HCT116 (cell line): ENCODE data around the gene BCO1.

Experiments used
- EGR1 ChIP-seq: IDR thresholded peaks from 2 replicates; pipeline ENCODE4 v1.6.1; 2012; ENCODE audit warnings: low read depth
- EZH2 ChIP-seq: fragments of 200-600 bp; sonication (generic); IDR thresholded peaks from 2 replicates; pipeline ENCODE4 v1.6.1; 2017; ENCODE audit warnings: antibody characterized with exemption, mixed run types
- EZH2phosphoT487 ChIP-seq: fragments of 200-600 bp; IDR thresholded peaks from 2 replicates; pipeline ENCODE4 v1.6.1; 2018; ENCODE audit warnings: antibody characterized with exemption, borderline replicate concordance
- JUND ChIP-seq: IDR thresholded peaks from 2 replicates; pipeline ENCODE4 v1.6.1; 2012
- POLR2A ChIP-seq: IDR thresholded peaks from 2 replicates; pipeline ENCODE4 v1.7.0; 2011; ENCODE audit warnings: borderline replicate concordance; ENCODE audit not compliant: insufficient read depth, insufficient read length; ENCODE audit errors: extremely low read depth
- POLR2AphosphoS5 ChIP-seq: IDR thresholded peaks from 2 replicates; pipeline ENCODE4 v1.6.1; 2011; ENCODE audit warnings: mild to moderate bottlenecking, low read depth, low read length, moderate library complexity
- RAD21 ChIP-seq: IDR thresholded peaks from 2 replicates; pipeline ENCODE4 v1.6.1; 2012; ENCODE audit warnings: low read depth, mild to moderate bottlenecking
- SIN3A ChIP-seq: IDR thresholded peaks from 2 replicates; pipeline ENCODE4 v1.6.1; 2012; ENCODE audit warnings: low read depth
- SRF ChIP-seq: IDR thresholded peaks from 2 replicates; pipeline ENCODE4 v1.6.1; 2012; ENCODE audit warnings: low read depth
- TF ChIP-seq, protein P1 (sequence below): IDR thresholded peaks from 2 replicates; pipeline ENCODE4 v1.6.1; 2012
- TF ChIP-seq, protein P2 (sequence below), 3 experiments: fragments of 200-600 bp in 1 of 3; sonication (generic) in 1 of 3; IDR thresholded peaks in 2 of 3; conservative IDR thresholded peaks in 1 of 3; 2 replicates each; pipeline ENCODE4 v1.5.1; 2012 to 2017; ENCODE audit warnings: low read depth in 2 of 3, low read length in 2 of 3, antibody characterized with exemption in 1 of 3, borderline replicate concordance in 1 of 3, control low read depth in 1 of 3, mild to moderate bottlenecking in 1 of 3, mixed read lengths in 1 of 3, mixed run types in 1 of 3, moderate library complexity in 1 of 3; ENCODE audit not compliant: insufficient read depth in 1 of 3

DNA sequence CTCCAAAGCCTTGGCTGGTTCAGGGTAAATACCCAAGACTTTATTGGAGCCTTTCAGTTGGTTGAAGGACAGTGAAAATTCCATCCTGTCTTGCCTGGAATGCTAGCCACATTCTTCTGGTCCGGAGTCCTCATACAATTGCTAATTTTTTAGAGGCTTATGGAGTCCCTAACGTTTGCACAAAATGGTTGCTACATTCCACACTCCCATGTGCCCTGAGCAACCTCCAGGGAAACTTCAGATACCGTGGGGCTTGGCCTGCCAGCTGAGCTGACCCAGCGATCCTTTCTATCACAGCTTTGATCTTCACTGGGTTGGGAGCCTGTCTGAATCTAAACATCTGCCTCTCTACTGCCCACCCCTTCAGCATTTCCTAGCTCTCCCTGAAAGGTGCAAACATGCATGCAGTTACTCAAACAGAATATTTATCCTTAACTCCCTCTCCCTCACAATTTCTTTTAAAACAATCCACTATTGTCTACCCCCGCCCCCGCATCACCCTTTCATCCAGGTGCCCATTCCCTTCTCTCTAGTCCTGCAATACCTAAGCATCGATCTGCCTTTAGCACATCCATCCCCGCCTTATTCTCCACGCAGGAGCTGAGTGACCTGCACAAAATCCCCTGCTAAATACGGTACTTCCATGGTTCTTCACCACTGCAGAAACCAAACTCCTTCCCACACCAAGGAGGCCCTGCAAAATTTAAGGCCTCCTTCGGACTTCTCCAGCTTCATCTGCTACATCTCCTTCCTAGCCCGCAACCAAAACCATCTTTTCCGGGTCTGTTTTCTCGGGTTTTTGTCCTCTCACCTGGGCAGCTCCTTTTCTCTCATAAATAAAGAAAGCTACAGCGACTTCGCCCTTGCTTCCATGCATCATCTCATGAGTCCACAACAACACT lies 75.5 kb downstream of the BCO1 start:
- TF ChIP-seq, protein P1, sequence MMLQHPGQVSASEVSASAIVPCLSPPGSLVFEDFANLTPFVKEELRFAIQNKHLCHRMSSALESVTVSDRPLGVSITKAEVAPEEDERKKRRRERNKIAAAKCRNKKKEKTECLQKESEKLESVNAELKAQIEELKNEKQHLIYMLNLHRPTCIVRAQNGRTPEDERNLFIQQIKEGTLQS, result no peak
- TF ChIP-seq, protein P2, sequence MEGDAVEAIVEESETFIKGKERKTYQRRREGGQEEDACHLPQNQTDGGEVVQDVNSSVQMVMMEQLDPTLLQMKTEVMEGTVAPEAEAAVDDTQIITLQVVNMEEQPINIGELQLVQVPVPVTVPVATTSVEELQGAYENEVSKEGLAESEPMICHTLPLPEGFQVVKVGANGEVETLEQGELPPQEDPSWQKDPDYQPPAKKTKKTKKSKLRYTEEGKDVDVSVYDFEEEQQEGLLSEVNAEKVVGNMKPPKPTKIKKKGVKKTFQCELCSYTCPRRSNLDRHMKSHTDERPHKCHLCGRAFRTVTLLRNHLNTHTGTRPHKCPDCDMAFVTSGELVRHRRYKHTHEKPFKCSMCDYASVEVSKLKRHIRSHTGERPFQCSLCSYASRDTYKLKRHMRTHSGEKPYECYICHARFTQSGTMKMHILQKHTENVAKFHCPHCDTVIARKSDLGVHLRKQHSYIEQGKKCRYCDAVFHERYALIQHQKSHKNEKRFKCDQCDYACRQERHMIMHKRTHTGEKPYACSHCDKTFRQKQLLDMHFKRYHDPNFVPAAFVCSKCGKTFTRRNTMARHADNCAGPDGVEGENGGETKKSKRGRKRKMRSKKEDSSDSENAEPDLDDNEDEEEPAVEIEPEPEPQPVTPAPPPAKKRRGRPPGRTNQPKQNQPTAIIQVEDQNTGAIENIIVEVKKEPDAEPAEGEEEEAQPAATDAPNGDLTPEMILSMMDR (IDR thresholded peaks at IDR 0.05 in 2 of 3, conservative IDR thresholded peaks at IDR 0.05 in 1 of 3; ENCODE audit: borderline replicate concordance in 1 of 3, insufficient read depth in 1 of 3, low read depth in 2 of 3, low read length in 2 of 3), result no peak
- TF ChIP-seq RAD21 (no peak), EZH2phosphoT487 (no peak), POLR2AphosphoS5 (no peak), EGR1 (no peak), SIN3A (no peak), JUND (no peak), POLR2A (no peak), SRF (no peak), EZH2 (no peak)
